OCI-M1 (cell line): ENCODE measurements around the gene CDK12.
"Not testable (repeated sequence)": the region's sequence is repeated elsewhere in the genome, so short reads cannot be mapped to it uniquely, and the experiment has no call there.

Source experiments
- DNase-seq: peaks from one replicate; lab custom pipeline; 2025; lab: John Stamatoyannopoulos, UW

Gene CDK12

GRCh38 chr17:39507511-39507910, 46.2 kb downstream of the CDK12 start:
- no peak for DNase-seq

- DNase-seq: no peak
Measured at GRCh38 chr17:39508987-39509386, 47.7 kb downstream of the CDK12 start.

GRCh38 chr17:39513309-39513708, 52.0 kb downstream of the CDK12 start:
- DNase-seq: no peak

- no peak for DNase-seq
Measured at GRCh38 chr17:39513915-39514314, 52.6 kb downstream of the CDK12 start.

GRCh38 chr17:39517224-39517623, 55.9 kb downstream of the CDK12 start:
- no peak for DNase-seq

- DNase-seq: no peak
Measured at GRCh38 chr17:39525801-39526506, 64.7 kb downstream of the CDK12 start.

- DNase-seq: peak; percentile 78
Measured at GRCh38 chr17:39527220-39527813, 66.0 kb downstream of the CDK12 start.

GRCh38 chr17:39529455-39529854, 68.2 kb downstream of the CDK12 start:
- DNase-seq: peak; percentile 87

- DNase-seq: no peak
Measured at GRCh38 chr17:39530513-39530912, 69.2 kb downstream of the CDK12 start.

GRCh38 chr17:39531252-39531651, 70.0 kb downstream of the CDK12 start:
- no peak for DNase-seq

- DNase-seq: no peak
Measured at GRCh38 chr17:39533891-39534290, 72.6 kb downstream of the CDK12 start.

GRCh38 chr17:39534768-39535405, 73.6 kb downstream of the CDK12 start:
- peak; percentile 53 for DNase-seq

- peak; percentile 89 for DNase-seq
Measured at GRCh38 chr17:39536468-39536867, 75.2 kb downstream of the CDK12 start.

GRCh38 chr17:39537364-39537763, 76.1 kb downstream of the CDK12 start:
- not testable (repeated sequence) for DNase-seq

GRCh38 chr17:39538866-39539265, 77.6 kb downstream of the CDK12 start:
- DNase-seq: peak; percentile 88

GRCh38 chr17:39540611-39541010, 79.3 kb downstream of the CDK12 start:
- no peak for DNase-seq

GRCh38 chr17:39541652-39542051, 80.4 kb downstream of the CDK12 start:
- no peak for DNase-seq

- no peak for DNase-seq
Measured at GRCh38 chr17:39543176-39543575, 81.9 kb downstream of the CDK12 start.

GRCh38 chr17:39543664-39544063, 82.4 kb downstream of the CDK12 start:
- no peak for DNase-seq

- not testable (repeated sequence) for DNase-seq
Measured at GRCh38 chr17:39544361-39544760, 83.1 kb downstream of the CDK12 start.

GRCh38 chr17:39547713-39548478, 86.6 kb downstream of the CDK12 start:
- DNase-seq: peak; percentile 84

- DNase-seq: no peak
Measured at GRCh38 chr17:39548494-39549225, 87.4 kb downstream of the CDK12 start.
